Endothelial cell of umbilical vein (primary cell): ENCODE results near the gene TGM3.
"Not testable (repeated sequence)": the region's sequence is repeated elsewhere in the genome, so short reads cannot be mapped to it uniquely, and the experiment has no call there.

ENCODE experiments used
- CTCF ChIP-seq, 2 donors: IDR thresholded peaks; 1 replicate in 1 of 2; 2 replicates in 1 of 2; pipeline ENCODE4 v1.5.1; 2011; ENCODE audit warnings: low read length in 2 of 2, mild to moderate bottlenecking in 2 of 2, moderate library complexity in 2 of 2, control low read depth in 1 of 2, inconsistent platforms in 1 of 2, low read depth in 1 of 2; ENCODE audit not compliant: insufficient read depth in 1 of 2; ENCODE audit errors: extremely low read depth in 1 of 2
- JUN ChIP-seq: IDR thresholded peaks from 2 replicates; pipeline ENCODE4 v1.6.1; 2011; ENCODE audit warnings: borderline replicate concordance, low read depth; ENCODE audit not compliant: insufficient read length, insufficient read depth
- MAX ChIP-seq: IDR thresholded peaks from 2 replicates; pipeline ENCODE4 v1.6.1; 2011; ENCODE audit not compliant: insufficient read depth, insufficient read length
- POLR2A ChIP-seq: IDR thresholded peaks from 2 replicates; pipeline ENCODE4 v1.6.1; 2012; ENCODE audit warnings: low read depth, mild to moderate bottlenecking, control low read depth, low read length

- not testable (repeated sequence) for TF ChIP-seq CTCF (IDR thresholded peaks at IDR 0.05; ENCODE audit: extremely low read depth in 1 of 2, insufficient read depth in 1 of 2, low read depth in 1 of 2, low read length in 2 of 2); POLR2A; JUN; MAX
Measured at GRCh38 chr20:2264621-2265374, 31.0 kb upstream of the TGM3 start.
